Activated CD8-positive, alpha-beta memory T cell treated with anti-CD3 and anti-CD28 coated beads, Interleukin-2, amount 50 U/mL, for 48 hours (primary cell): ENCODE data around the gene WBP11.

Experiments
- DNase-seq: peaks from one replicate; pipeline ENCODE4 v3.0.0-alpha.2; 2020

The WBP11 gene

GRCh38 chr12:14803011-14803829 lies at the start of gene WBP11, which contains the start of gene C12orf60:
TSS of gene WBP11 (minus strand) at chr12:14803478. CDS start at chr12:14801383, 2,095 bp downstream.
TSS of gene C12orf60 (plus strand) at chr12:14803670. CDS start at chr12:14822936, 19,266 bp downstream.
- peak; percentile 87 for DNase-seq

- no peak for DNase-seq
These were observed 49.6 kb upstream of the WBP11 start for GRCh38 chr12:14852880-14853279.

GRCh38 chr12:14850929-14851663 lies 47.8 kb upstream of the WBP11 start:
- DNase-seq, result no peak

GRCh38 chr12:14849661-14850060 lies 46.4 kb upstream of the WBP11 start:
- DNase-seq, result no peak

- no peak for DNase-seq
These were observed 43.8 kb upstream of the WBP11 start for GRCh38 chr12:14846876-14847580.

GRCh38 chr12:14846042-14846587 lies 42.8 kb upstream of the WBP11 start:
- no peak for DNase-seq

GRCh38 chr12:14845350-14845750 lies 42.1 kb upstream of the WBP11 start:
- DNase-seq, result no peak

GRCh38 chr12:14844401-14844800 lies 41.1 kb upstream of the WBP11 start:
- DNase-seq, result no peak

- DNase-seq, result no peak
These were observed 40.2 kb upstream of the WBP11 start, which contains the start of gene ART4 for GRCh38 chr12:14843425-14843887. TSS of gene ART4 (minus strand) at chr12:14843526. CDS start at chr12:14843113, 413 bp downstream.

GRCh38 chr12:14842315-14842714 lies 39.0 kb upstream of the WBP11 start:
- no peak for DNase-seq

GRCh38 chr12:14841761-14842160 lies 38.5 kb upstream of the WBP11 start:
- DNase-seq, result no peak

- DNase-seq, result no peak
These were observed 37.3 kb upstream of the WBP11 start for GRCh38 chr12:14840616-14841015.

- DNase-seq, result no peak
These were observed 36.0 kb upstream of the WBP11 start for GRCh38 chr12:14839262-14839661.

- DNase-seq, result no peak
These were observed 33.3 kb upstream of the WBP11 start for GRCh38 chr12:14836336-14837210.

- DNase-seq, result no peak
These were observed 31.2 kb upstream of the WBP11 start for GRCh38 chr12:14834509-14834908.

- DNase-seq, result no peak
These were observed 30.7 kb upstream of the WBP11 start for GRCh38 chr12:14833952-14834351.

GRCh38 chr12:14833336-14833735 lies 30.1 kb upstream of the WBP11 start:
- DNase-seq, result no peak

- DNase-seq, result no peak
These were observed 25.6 kb upstream of the WBP11 start for GRCh38 chr12:14828892-14829291.

- DNase-seq, result no peak
These were observed 23.8 kb upstream of the WBP11 start for GRCh38 chr12:14827043-14827442.

- DNase-seq, result no peak
These were observed 23.2 kb upstream of the WBP11 start for GRCh38 chr12:14826491-14826890.

- DNase-seq, result no peak
These were observed 22.0 kb upstream of the WBP11 start for GRCh38 chr12:14825256-14825655.
